ENCODE data around the gene HYI. TPM values are rescaled to one million over a fixed set of nuclear protein-coding genes. Genes with fewer than 3 reads are reported as not detected.
"Not testable (repeated sequence)": the region's sequence is repeated elsewhere in the genome, so short reads cannot be mapped to it uniquely, and the experiment has no call there.

Gene HYI
- total RNA-seq, 3 donors from 2014 or later (not counting 1 experiment from before 2014, with no cell fraction given) = 7.0 to 14.2 (median 8.6) TPM

DNA sequence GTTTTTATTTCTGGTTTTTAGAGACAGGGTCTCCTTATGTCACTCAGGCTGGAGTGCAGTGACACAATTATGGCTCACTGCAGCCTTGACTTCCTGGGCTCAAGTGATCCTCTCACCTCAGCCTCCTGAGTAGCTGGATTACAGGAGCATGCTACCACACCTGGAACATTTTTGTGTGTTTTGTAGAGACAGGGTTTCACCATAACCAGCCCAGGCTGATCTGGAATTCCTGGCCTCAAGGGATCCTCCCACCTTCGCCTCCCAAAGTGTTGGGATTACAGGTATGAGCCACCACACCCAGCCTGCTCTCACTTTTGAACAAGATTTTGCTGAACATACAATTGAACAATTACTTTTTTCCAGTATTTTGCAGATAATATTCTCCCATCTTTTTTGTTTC is 24.0 kb upstream of the HYI start:
- Histone ChIP-seq H3K4me1 (ENCODE audit: control insufficient read depth, insufficient read depth, low read length) (peaks cover 4% of the 10 kb centered on the region), H3K4me3 (ENCODE audit: low read length) (no peak overlapping the region), H3K36me3 (ENCODE audit: control insufficient read depth, insufficient read depth, low read length) (no peaks in the 10 kb centered on the region), H3K27ac (ENCODE audit: low read length) (no peak overlapping the region), H3K27me3 (ENCODE audit: control insufficient read depth, insufficient read depth, low read length) (no peaks in the 10 kb centered on the region), H3K9me3 (ENCODE audit: control insufficient read depth, insufficient read depth, low read length) (no peaks in the 10 kb centered on the region)
- Mint-ChIP-seq H3K27me3 (ENCODE audit: low read depth in 2 of 2) (peaks cover 8 to 15% of the 10 kb centered on the region in 2 donors), H3K4me3 (no peak overlapping the region), H3K9me3 (no peaks in the 10 kb centered on the region), H3K36me3 (no peaks in the 10 kb centered on the region), H3K4me1 (peaks cover 5 to 6% of the 10 kb centered on the region in 2 donors), H3K27ac (no peak overlapping the region)
- 68% methylated on average over 1 of the region's 1 CpG for WGBS (ENCODE audit: insufficient coverage)
- no peak for DNase-seq
- no peak for ATAC-seq
- TF ChIP-seq, protein P1, sequence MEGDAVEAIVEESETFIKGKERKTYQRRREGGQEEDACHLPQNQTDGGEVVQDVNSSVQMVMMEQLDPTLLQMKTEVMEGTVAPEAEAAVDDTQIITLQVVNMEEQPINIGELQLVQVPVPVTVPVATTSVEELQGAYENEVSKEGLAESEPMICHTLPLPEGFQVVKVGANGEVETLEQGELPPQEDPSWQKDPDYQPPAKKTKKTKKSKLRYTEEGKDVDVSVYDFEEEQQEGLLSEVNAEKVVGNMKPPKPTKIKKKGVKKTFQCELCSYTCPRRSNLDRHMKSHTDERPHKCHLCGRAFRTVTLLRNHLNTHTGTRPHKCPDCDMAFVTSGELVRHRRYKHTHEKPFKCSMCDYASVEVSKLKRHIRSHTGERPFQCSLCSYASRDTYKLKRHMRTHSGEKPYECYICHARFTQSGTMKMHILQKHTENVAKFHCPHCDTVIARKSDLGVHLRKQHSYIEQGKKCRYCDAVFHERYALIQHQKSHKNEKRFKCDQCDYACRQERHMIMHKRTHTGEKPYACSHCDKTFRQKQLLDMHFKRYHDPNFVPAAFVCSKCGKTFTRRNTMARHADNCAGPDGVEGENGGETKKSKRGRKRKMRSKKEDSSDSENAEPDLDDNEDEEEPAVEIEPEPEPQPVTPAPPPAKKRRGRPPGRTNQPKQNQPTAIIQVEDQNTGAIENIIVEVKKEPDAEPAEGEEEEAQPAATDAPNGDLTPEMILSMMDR (IDR thresholded peaks at IDR 0.05) = no peak
- intact Hi-C loops (cut with micrococcal nuclease) = no loop called here

DNA sequence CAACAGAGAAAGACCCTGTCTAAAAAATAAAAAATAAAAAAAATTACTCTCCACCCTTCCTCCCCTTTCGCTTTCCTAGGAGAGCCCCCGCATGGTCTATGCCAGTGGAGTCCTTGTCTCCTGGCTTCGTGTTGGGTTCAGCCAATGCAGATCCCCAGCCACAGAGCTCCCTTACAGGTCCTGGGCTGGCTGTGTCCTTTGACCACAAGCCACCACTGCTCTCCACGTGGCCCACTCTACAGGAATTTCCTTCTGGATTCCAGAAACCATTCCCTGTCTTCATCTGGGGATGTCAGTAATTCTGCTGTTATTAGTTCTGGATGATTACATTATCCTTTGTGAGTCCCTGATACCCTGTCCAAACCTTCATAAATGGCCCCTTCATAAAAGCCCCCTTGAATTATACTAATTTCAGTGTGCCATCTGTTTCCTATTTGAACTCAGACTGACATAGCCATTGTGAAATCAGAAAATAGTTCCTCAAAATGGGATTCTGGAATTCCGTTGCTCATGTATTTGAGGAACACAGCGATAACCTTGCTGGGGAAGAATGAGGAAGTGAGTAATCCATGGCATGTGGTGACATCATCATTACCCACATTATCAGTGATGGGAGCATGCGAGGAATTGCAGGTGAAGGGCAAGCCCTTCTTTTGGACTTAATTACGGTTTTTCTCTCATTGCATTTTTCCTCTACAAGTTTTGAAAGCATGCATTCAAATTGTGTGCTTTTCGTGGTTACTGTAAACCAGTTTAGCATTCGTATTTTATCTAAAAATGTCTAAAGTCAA is 22.1 kb upstream of the HYI start:
- H3K9me3 ChIP-seq (ENCODE audit: control insufficient read depth, insufficient read depth, low read length); H3K4me1 ChIP-seq (ENCODE audit: control insufficient read depth, insufficient read depth, low read length); H3K36me3 ChIP-seq (ENCODE audit: control insufficient read depth, insufficient read depth, low read length); H3K4me1 Mint-ChIP-seq; H3K27me3 ChIP-seq (ENCODE audit: control insufficient read depth, insufficient read depth, low read length); H3K4me3 ChIP-seq (ENCODE audit: low read length); intact Hi-C loops (cut with micrococcal nuclease); H3K36me3 Mint-ChIP-seq; H3K27ac Mint-ChIP-seq; H3K4me3 Mint-ChIP-seq; H3K9me3 Mint-ChIP-seq; H3K27ac ChIP-seq (ENCODE audit: low read length); DNase-seq: not testable (repeated sequence)
- ATAC-seq = peak in 1 of 3 donors; percentile 21
- H3K27me3 Mint-ChIP-seq (ENCODE audit: low read depth in 2 of 2) = peaks cover 8 to 18% of the 10 kb centered on the region in 2 donors
- 77% methylated on average over 8 of the region's 10 CpGs for WGBS (ENCODE audit: insufficient coverage)

DNA sequence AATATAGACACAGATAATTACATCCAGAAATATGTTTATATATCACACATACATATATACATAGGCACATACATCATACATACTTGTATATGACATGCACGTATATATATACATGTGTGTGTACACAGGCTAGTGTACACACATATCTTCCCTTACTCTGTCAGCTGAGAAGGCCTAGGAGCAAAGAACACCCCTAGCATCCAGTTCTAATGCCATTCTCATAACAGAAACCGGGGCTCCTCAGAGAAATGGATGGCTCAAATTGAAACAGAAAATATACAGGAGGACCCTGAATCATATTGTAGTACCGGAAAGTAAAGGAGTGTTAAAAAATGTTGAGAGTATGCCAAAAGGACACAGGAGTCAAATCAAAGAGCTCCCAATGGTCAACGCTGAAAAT is 19.7 kb upstream of the HYI start:
- Mint-ChIP-seq H3K36me3 (no peaks in the 10 kb centered on the region), H3K4me3 (no peak overlapping the region), H3K27ac (no peak overlapping the region), H3K9me3 (no peaks in the 10 kb centered on the region), H3K4me1 (no peaks in the 10 kb centered on the region), H3K27me3 (ENCODE audit: low read depth in 2 of 2) (peaks cover 0 to 13% of the 10 kb centered on the region in 2 donors)
- Histone ChIP-seq H3K9me3 (ENCODE audit: control insufficient read depth, insufficient read depth, low read length) (no peaks in the 10 kb centered on the region), H3K4me1 (ENCODE audit: control insufficient read depth, insufficient read depth, low read length) (no peaks in the 10 kb centered on the region), H3K27me3 (ENCODE audit: control insufficient read depth, insufficient read depth, low read length) (no peaks in the 10 kb centered on the region), H3K36me3 (ENCODE audit: control insufficient read depth, insufficient read depth, low read length) (no peaks in the 10 kb centered on the region), H3K27ac (ENCODE audit: low read length) (no peak overlapping the region), H3K4me3 (ENCODE audit: low read length) (no peak overlapping the region)
- DNase-seq (no peak), ATAC-seq (no peak)
- intact Hi-C loops (cut with micrococcal nuclease) = no loop called here
- WGBS (ENCODE audit: insufficient coverage) = 67% methylated on average over 2 of the region's 4 CpGs
- TF ChIP-seq, protein P1 (IDR thresholded peaks at IDR 0.05) = no peak

DNA sequence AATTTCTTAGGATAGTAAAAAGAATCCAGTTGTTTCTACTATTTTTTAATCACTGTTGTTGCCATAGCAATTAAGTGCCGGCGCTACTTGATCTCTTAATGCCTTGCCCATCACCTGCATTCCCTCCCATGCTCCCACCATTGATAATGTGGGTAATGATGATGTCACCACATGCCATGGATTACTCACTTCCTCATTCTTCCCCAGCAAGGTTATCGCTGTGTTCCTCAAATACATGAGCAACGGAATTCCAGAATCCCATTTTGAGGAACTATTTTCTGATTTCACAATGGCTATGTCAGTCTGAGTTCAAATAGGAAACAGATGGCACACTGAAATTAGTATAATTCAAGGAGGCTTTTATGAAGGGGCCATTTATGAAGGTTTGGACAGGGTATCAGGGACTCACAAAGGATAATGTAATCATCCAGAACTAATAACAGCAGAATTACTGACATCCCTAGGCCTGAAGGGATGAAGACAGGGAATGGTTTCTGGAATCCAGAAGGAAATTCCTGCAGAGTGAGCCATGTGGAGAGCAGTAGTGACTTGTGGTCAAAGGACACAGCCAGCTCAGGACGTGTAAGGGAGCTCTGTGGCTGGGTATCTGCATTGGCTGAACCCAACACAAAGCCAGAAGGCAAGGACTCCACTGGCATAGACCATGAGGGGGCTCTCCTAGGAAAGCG is 18.9 kb upstream of the HYI start:
- ATAC-seq; H3K4me1 ChIP-seq (ENCODE audit: control insufficient read depth, insufficient read depth, low read length); H3K9me3 ChIP-seq (ENCODE audit: control insufficient read depth, insufficient read depth, low read length); H3K27ac Mint-ChIP-seq; H3K36me3 ChIP-seq (ENCODE audit: control insufficient read depth, insufficient read depth, low read length); H3K4me1 Mint-ChIP-seq; H3K27ac ChIP-seq (ENCODE audit: low read length); H3K36me3 Mint-ChIP-seq; DNase-seq; H3K4me3 Mint-ChIP-seq; H3K27me3 ChIP-seq (ENCODE audit: control insufficient read depth, insufficient read depth, low read length); H3K9me3 Mint-ChIP-seq; intact Hi-C loops (cut with micrococcal nuclease); H3K4me3 ChIP-seq (ENCODE audit: low read length): not testable (repeated sequence)
- peaks cover 0 to 13% of the 10 kb centered on the region in 2 donors for H3K27me3 Mint-ChIP-seq (ENCODE audit: low read depth in 2 of 2)
- 90% methylated on average over 4 of the region's 6 CpGs for WGBS (ENCODE audit: insufficient coverage)

All from natural killer cell (primary cell).